ENCODE results near the gene GLCE. TPM values are rescaled to one million over a fixed set of nuclear protein-coding genes. Genes with fewer than 3 reads are reported as not detected.
"Not testable (repeated sequence)": the region's sequence is repeated elsewhere in the genome, so short reads cannot be mapped to it uniquely, and the experiment has no call there.

The GLCE gene
- total RNA-seq, 1 experiment from 2014 or later: 22.8 TPM

- DNase-seq (ENCODE audit: low read depth, low spot score) (no peak), ATAC-seq (peak; percentile 3; the same call in 1 of the 2 replicates)
- Histone ChIP-seq H3K27me3 (ENCODE audit: control insufficient read depth, insufficient read depth, low read length) (peaks cover 5% of the 10 kb centered on the region), H3K9me3 (ENCODE audit: control insufficient read depth, insufficient read depth, low read depth, low read length) (no peaks in the 10 kb centered on the region), H3K36me3 (ENCODE audit: control insufficient read depth, insufficient read depth, low read length) (no peaks in the 10 kb centered on the region), H3K27ac (ENCODE audit: low read length) (no peak overlapping the region), H3K4me1 (ENCODE audit: control insufficient read depth, insufficient read depth, low read length) (peaks cover 3% of the 10 kb centered on the region; the same call in 1 of the 2 replicates), H3K4me3 (ENCODE audit: low read depth in 2 of 2, low read length in 2 of 2) (peak overlapping the region; percentile 39 to 54; a peak in 2 of 4 replicates)
- intact Hi-C loops (cut with micrococcal nuclease; ENCODE audit: unreplicated experiment) (no loop called here), in situ Hi-C loops (cut with HindIII; ENCODE audit: low pct_unique_long_range_greater_than_20kb, low sequenced_read_pairs) (no loop called here)
- ChIA-PET POLR2A (no interaction called here), CTCF (no interaction called here)
- no TSS peak for BruUV-seq (replicated peaks)
- TF ChIP-seq SIN3A (IDR thresholded peaks at IDR 0.05; ENCODE audit: borderline replicate concordance, insufficient read depth, low read depth, low read length) (no peak), REST (IDR thresholded peaks at IDR 0.05; ENCODE audit: insufficient read depth in 1 of 2, low read depth in 2 of 2, low read length in 1 of 2) (no peak)
These were observed 139.0 kb downstream of the GLCE start for GRCh38 chr15:69299451-69299886.

GRCh38 chr15:69299943-69300588, 139.6 kb downstream of the GLCE start:
- CTCF ChIA-PET: no interaction called here
- BruUV-seq (replicated peaks): no TSS peak
- DNase-seq (ENCODE audit: low read depth, low spot score): no peak
- Histone ChIP-seq H3K27ac (ENCODE audit: low read length) (no peak overlapping the region), H3K36me3 (ENCODE audit: control insufficient read depth, insufficient read depth, low read length) (no peaks in the 10 kb centered on the region), H3K4me1 (ENCODE audit: control insufficient read depth, insufficient read depth, low read length) (peaks cover 3% of the 10 kb centered on the region; the same call in 1 of the 2 replicates), H3K9me3 (ENCODE audit: control insufficient read depth, insufficient read depth, low read depth, low read length) (no peaks in the 10 kb centered on the region), H3K4me3 (ENCODE audit: low read depth in 2 of 2, low read length in 2 of 2) (no peak overlapping the region), H3K27me3 (ENCODE audit: control insufficient read depth, insufficient read depth, low read length) (peaks cover 5% of the 10 kb centered on the region)
- no peak for ATAC-seq
- intact Hi-C loops (cut with micrococcal nuclease; ENCODE audit: unreplicated experiment) (no loop called here), in situ Hi-C loops (cut with HindIII; ENCODE audit: low pct_unique_long_range_greater_than_20kb, low sequenced_read_pairs) (no loop called here)
- POLR2A ChIA-PET: interaction anchor here (0.6 kb wide), 1 partner anchor 14 kb away, joined by 4 read pairs; no protein-coding TSS in a partner anchor
- TF ChIP-seq TCF7L2 (IDR thresholded peaks at IDR 0.05; ENCODE audit: low read depth, low read length) (no peak), SIN3A (IDR thresholded peaks at IDR 0.05; ENCODE audit: borderline replicate concordance, insufficient read depth, low read depth, low read length) (no peak), POLR2AphosphoS5 (IDR thresholded peaks at IDR 0.05; ENCODE audit: low read depth, low read length) (no peak), REST (IDR thresholded peaks at IDR 0.05; ENCODE audit: insufficient read depth in 1 of 2, low read depth in 2 of 2, low read length in 1 of 2) (no peak), CTCF (IDR thresholded peaks at IDR 0.05) (no peak)

GRCh38 chr15:69301101-69301500, 140.7 kb downstream of the GLCE start:
- BruUV-seq (replicated peaks): not testable (repeated sequence)

GRCh38 chr15:69302087-69302486, 141.7 kb downstream of the GLCE start:
- in situ Hi-C loops (cut with HindIII; ENCODE audit: low pct_unique_long_range_greater_than_20kb, low sequenced_read_pairs); DNase-seq (ENCODE audit: low read depth, low spot score): not testable (repeated sequence)

More at GRCh38 chr15:69301101-69301500, 140.7 kb downstream of the GLCE start:
- POLR2A ChIA-PET; H3K4me3 ChIP-seq (ENCODE audit: low read depth in 2 of 2, low read length in 2 of 2); ATAC-seq; H3K36me3 ChIP-seq (ENCODE audit: control insufficient read depth, insufficient read depth, low read length); in situ Hi-C loops (cut with HindIII; ENCODE audit: low pct_unique_long_range_greater_than_20kb, low sequenced_read_pairs); CTCF ChIA-PET; DNase-seq (ENCODE audit: low read depth, low spot score); intact Hi-C loops (cut with micrococcal nuclease; ENCODE audit: unreplicated experiment); H3K27ac ChIP-seq (ENCODE audit: low read length); H3K27me3 ChIP-seq (ENCODE audit: control insufficient read depth, insufficient read depth, low read length); H3K9me3 ChIP-seq (ENCODE audit: control insufficient read depth, insufficient read depth, low read depth, low read length): not testable (repeated sequence)
- peaks cover 12% of the 10 kb centered on the region; the same call in 1 of the 2 replicates for H3K4me1 ChIP-seq (ENCODE audit: control insufficient read depth, insufficient read depth, low read length)

More at GRCh38 chr15:69302087-69302486, 141.7 kb downstream of the GLCE start:
- ATAC-seq; H3K27me3 ChIP-seq (ENCODE audit: control insufficient read depth, insufficient read depth, low read length); H3K27ac ChIP-seq (ENCODE audit: low read length); H3K4me3 ChIP-seq (ENCODE audit: low read depth in 2 of 2, low read length in 2 of 2); H3K9me3 ChIP-seq (ENCODE audit: control insufficient read depth, insufficient read depth, low read depth, low read length); BruUV-seq (replicated peaks); H3K36me3 ChIP-seq (ENCODE audit: control insufficient read depth, insufficient read depth, low read length); CTCF ChIA-PET; POLR2A ChIA-PET; intact Hi-C loops (cut with micrococcal nuclease; ENCODE audit: unreplicated experiment): not testable (repeated sequence)
- peaks cover 12% of the 10 kb centered on the region; the same call in 1 of the 2 replicates for H3K4me1 ChIP-seq (ENCODE audit: control insufficient read depth, insufficient read depth, low read length)
